ENCODE measurements around the gene BOLA2B.
A peak's percentile ranks its signal among the peaks of the same experiment; 100 is the strongest.

BOLA2B gene

DNA sequence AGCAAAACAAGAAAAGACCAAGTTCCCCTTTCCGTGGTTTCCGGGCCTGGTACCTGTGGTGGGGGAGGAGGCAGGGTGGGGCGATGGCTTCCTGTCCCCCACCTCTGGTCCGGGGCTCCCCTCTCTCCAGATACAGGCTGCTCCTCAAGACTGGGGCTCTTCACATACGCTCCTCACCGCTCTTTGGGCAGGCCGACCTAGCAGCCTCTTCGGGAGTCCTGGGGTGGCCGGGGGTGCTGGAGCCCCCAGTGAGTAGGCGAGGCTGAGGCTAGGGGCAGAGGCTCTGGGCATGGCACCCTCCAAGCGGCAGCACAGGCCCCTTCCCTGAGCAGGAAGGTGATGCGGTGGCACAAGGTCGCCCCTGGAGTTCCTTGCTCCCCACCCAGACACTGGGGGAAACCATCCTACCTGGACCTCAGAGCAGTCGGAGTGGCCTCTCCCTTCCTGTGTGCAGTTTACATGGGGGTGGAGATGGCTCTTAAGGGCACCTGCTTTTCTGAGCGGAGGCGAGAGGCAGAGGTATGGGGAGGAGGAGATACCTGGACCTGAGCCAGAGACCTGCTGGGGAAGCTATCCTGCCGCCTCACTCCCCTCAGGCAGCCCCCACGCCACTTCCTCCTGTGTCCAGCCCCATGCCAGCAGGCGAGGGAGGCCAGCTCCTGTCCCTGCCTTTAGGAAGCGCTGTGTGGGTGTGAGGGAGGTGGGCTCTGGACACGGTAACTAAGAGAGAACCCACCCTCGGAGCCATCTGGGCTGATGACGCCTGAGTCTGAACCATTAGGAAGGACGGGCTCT lies 9.2 kb downstream of the BOLA2B start:
- H3K27ac ChIP-seq (replicated peaks): peak overlapping the region; percentile 100
- no peaks in the 10 kb centered on the region for H3K27me3 ChIP-seq (ENCODE audit: insufficient read depth, poor library complexity, severe bottlenecking)
- peak overlapping the region; percentile 59 for H3K4me3 ChIP-seq (replicated peaks; ENCODE audit: insufficient read depth, low read length)
- DNase-seq (ENCODE audit: low read depth in 1 of 2, low spot score in 1 of 2): peak; percentile 92 to 95
- TF ChIP-seq, protein P1, sequence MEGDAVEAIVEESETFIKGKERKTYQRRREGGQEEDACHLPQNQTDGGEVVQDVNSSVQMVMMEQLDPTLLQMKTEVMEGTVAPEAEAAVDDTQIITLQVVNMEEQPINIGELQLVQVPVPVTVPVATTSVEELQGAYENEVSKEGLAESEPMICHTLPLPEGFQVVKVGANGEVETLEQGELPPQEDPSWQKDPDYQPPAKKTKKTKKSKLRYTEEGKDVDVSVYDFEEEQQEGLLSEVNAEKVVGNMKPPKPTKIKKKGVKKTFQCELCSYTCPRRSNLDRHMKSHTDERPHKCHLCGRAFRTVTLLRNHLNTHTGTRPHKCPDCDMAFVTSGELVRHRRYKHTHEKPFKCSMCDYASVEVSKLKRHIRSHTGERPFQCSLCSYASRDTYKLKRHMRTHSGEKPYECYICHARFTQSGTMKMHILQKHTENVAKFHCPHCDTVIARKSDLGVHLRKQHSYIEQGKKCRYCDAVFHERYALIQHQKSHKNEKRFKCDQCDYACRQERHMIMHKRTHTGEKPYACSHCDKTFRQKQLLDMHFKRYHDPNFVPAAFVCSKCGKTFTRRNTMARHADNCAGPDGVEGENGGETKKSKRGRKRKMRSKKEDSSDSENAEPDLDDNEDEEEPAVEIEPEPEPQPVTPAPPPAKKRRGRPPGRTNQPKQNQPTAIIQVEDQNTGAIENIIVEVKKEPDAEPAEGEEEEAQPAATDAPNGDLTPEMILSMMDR (IDR thresholded peaks at IDR 0.05; ENCODE audit: insufficient read depth, low read length): no peak
- peak; percentile 80 for TF ChIP-seq POLR2AphosphoS5 (IDR thresholded peaks at IDR 0.05; ENCODE audit: low read depth)
- TF ChIP-seq SPI1 (IDR thresholded peaks at IDR 0.05; ENCODE audit: borderline replicate concordance, low read depth): peak; percentile 82
- peak; percentile 70 for TF ChIP-seq GABPA (IDR thresholded peaks at IDR 0.05; ENCODE audit: low read depth)
- no peak for TF ChIP-seq REST (IDR thresholded peaks at IDR 0.05; ENCODE audit: insufficient replicate concordance, low read depth)

GRCh38 chr16:30183233-30184095 lies 10.0 kb downstream of the BOLA2B start, which contains the start of gene CORO1A:
Gene CORO1A (plus strand): TSS chr16:30183602. CDS start chr16:30185210, 1,608 bp downstream.
- TF ChIP-seq SPI1 (IDR thresholded peaks at IDR 0.05; ENCODE audit: borderline replicate concordance, low read depth): no peak
- TF ChIP-seq, protein P1 (IDR thresholded peaks at IDR 0.05; ENCODE audit: insufficient read depth, low read length): no peak
- no peak for TF ChIP-seq GABPA (IDR thresholded peaks at IDR 0.05; ENCODE audit: low read depth)
- peak; percentile 57 for TF ChIP-seq REST (IDR thresholded peaks at IDR 0.05; ENCODE audit: insufficient replicate concordance, low read depth)
- TF ChIP-seq POLR2AphosphoS5 (IDR thresholded peaks at IDR 0.05; ENCODE audit: low read depth): peak; percentile 63
- peak within 1 kb of the TSS; percentile 100 for H3K27ac ChIP-seq (replicated peaks)

DNA sequence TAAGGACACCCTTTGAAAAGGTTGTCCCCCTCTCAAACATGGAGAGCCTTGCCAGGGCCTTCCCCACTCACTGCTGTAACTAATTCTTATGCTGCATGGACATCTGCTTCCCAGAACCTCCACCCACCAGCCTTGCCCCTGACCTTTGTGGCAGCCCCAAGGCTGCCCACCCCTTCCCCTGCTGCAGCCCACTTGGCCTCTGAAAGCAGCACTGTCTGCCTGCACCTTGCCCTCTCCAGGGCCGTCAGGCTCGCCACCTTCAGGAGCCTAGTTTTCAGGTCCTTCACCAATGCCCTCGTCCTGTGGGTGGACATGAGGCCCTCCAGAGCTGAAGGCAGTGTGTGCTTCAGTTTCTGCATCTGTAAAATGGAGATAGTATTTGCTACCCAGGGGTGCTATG lies 12.7 kb downstream of the BOLA2B start:
- no peak overlapping the region for H3K4me3 ChIP-seq (replicated peaks; ENCODE audit: insufficient read depth, low read length)
- TF ChIP-seq SPI1 (IDR thresholded peaks at IDR 0.05; ENCODE audit: borderline replicate concordance, low read depth) (no peak), REST (IDR thresholded peaks at IDR 0.05; ENCODE audit: insufficient replicate concordance, low read depth) (no peak), GABPA (IDR thresholded peaks at IDR 0.05; ENCODE audit: low read depth) (no peak), POLR2AphosphoS5 (IDR thresholded peaks at IDR 0.05; ENCODE audit: low read depth) (no peak)
- TF ChIP-seq, protein P1 (IDR thresholded peaks at IDR 0.05; ENCODE audit: insufficient read depth, low read length): no peak
- no peaks in the 10 kb centered on the region for H3K27me3 ChIP-seq (ENCODE audit: insufficient read depth, poor library complexity, severe bottlenecking)
- DNase-seq (ENCODE audit: low read depth in 1 of 2, low spot score in 1 of 2): no peak
- no peak overlapping the region for H3K27ac ChIP-seq (replicated peaks)

More at GRCh38 chr16:30183233-30184095, 10.0 kb downstream of the BOLA2B start, which contains the start of gene CORO1A:
- Histone ChIP-seq H3K27me3 (ENCODE audit: insufficient read depth, poor library complexity, severe bottlenecking) (no peaks in the 10 kb centered on the region), H3K4me3 (replicated peaks; ENCODE audit: insufficient read depth, low read length) (peak within 1 kb of the TSS; percentile 59)
- peak; percentile 93 to 96 for DNase-seq (ENCODE audit: low read depth in 1 of 2, low spot score in 1 of 2)

Data from HL-60 (cell line).